Common myeloid progenitor, CD34-positive (primary cell): ENCODE results near the gene SAMD8.

Source experiments
- CTCF ChIA-PET: fragments of 350-600 bp; sonication (Branson Sonifier 250); formaldehyde crosslinking; loops from one replicate; lab custom pipeline; 2021; ENCODE audit warnings: antibody characterized with exemption; lab: Charles Lee
- POLR2A ChIA-PET: fragments of 350-600 bp; sonication (Branson Sonifier 250); formaldehyde crosslinking; loops from one replicate; lab custom pipeline; 2021; ENCODE audit warnings: antibody characterized with exemption; lab: Charles Lee
- DNase-seq, 3 donors: peaks; one replicate each; pipeline versions ENCODE4 v3.0.0 to v3.0.0-alpha.2; 2013
- H3K27ac ChIP-seq, 2 experiments: 1 replicate in 1 of 2; 2 replicates in 1 of 2; pipeline ENCODE4 v1.7.0; 2013; ENCODE audit warnings: inconsistent platforms in 2 of 2, low read length in 2 of 2, mild to moderate bottlenecking in 2 of 2, low read depth in 1 of 2, moderate library complexity in 1 of 2; ENCODE audit not compliant: severe bottlenecking in 2 of 2, insufficient read depth in 1 of 2, poor library complexity in 1 of 2
- H3K27me3 ChIP-seq, 5 experiments: replicated peaks in 2 of 5; 1 replicate in 3 of 5; 2 replicates in 2 of 5; pipeline versions ENCODE4 v1.6.1 to v1.7.0; 2013; ENCODE audit warnings: low read length in 4 of 5, mild to moderate bottlenecking in 2 of 5, moderate library complexity in 2 of 5, inconsistent platforms in 1 of 5; ENCODE audit not compliant: insufficient read depth in 5 of 5, control insufficient read depth in 4 of 5
- H3K36me3 ChIP-seq, 4 experiments: 1 replicate in 2 of 4; 2 replicates in 2 of 4; pipeline versions ENCODE4 v1.6.1 to v1.7.0; 2013; ENCODE audit warnings: low read length in 3 of 4, control low read depth in 1 of 4, mild to moderate bottlenecking in 1 of 4; ENCODE audit not compliant: control insufficient read depth in 4 of 4, insufficient read depth in 4 of 4
- H3K4me1 ChIP-seq, 4 experiments: 1 replicate in 3 of 4; 2 replicates in 1 of 4; pipeline versions ENCODE4 v1.6.1 to v1.7.1; 2013; ENCODE audit warnings: low read length in 3 of 4, mild to moderate bottlenecking in 3 of 4, control low read depth in 1 of 4, inconsistent platforms in 1 of 4, moderate library complexity in 1 of 4; ENCODE audit not compliant: control insufficient read depth in 4 of 4, insufficient read depth in 4 of 4; ENCODE audit errors: control extremely low read depth in 1 of 4
- H3K4me3 ChIP-seq, 7 experiments: 1 replicate in 4 of 7; 2 replicates in 3 of 7; pipeline versions ENCODE4 v1.5.1 to v1.7.0; 2013; ENCODE audit warnings: mild to moderate bottlenecking in 7 of 7, low read length in 6 of 7, moderate library complexity in 6 of 7, inconsistent platforms in 2 of 7, low read depth in 2 of 7, control low read depth in 1 of 7; ENCODE audit not compliant: insufficient read depth in 4 of 7, control insufficient read depth in 1 of 7; ENCODE audit errors: extremely low read depth in 1 of 7
- H3K9me3 ChIP-seq, 5 experiments: 1 replicate in 4 of 5; 2 replicates in 1 of 5; pipeline versions ENCODE4 v1.6.1 to v1.7.1; 2013; ENCODE audit warnings: low read length in 4 of 5, mild to moderate bottlenecking in 2 of 5, inconsistent platforms in 1 of 5, low read depth in 1 of 5, moderate library complexity in 1 of 5; ENCODE audit not compliant: control insufficient read depth in 4 of 5, insufficient read depth in 2 of 5; ENCODE audit errors: control extremely low read depth in 1 of 5
- WGBS: methylation state at CpG from one replicate; pipeline ENCODE4 v1.1.5; 2013; ENCODE audit not compliant: insufficient coverage; 5-methylcytosine and 5-hydroxymethylcytosine counted together

The SAMD8 gene

GRCh38 chr10:75084834-75085384, 26.5 kb upstream of the SAMD8 start:
- CTCF ChIA-PET, result interaction anchor here (0.8 to 1.3 kb wide), 3 partner anchors 11 to 16 kb away, joined by 3 to 4 read pairs (median 3); no protein-coding TSS in a partner anchor
- no peak overlapping the region for H3K27ac ChIP-seq
- POLR2A ChIA-PET, result no interaction called here

DNA sequence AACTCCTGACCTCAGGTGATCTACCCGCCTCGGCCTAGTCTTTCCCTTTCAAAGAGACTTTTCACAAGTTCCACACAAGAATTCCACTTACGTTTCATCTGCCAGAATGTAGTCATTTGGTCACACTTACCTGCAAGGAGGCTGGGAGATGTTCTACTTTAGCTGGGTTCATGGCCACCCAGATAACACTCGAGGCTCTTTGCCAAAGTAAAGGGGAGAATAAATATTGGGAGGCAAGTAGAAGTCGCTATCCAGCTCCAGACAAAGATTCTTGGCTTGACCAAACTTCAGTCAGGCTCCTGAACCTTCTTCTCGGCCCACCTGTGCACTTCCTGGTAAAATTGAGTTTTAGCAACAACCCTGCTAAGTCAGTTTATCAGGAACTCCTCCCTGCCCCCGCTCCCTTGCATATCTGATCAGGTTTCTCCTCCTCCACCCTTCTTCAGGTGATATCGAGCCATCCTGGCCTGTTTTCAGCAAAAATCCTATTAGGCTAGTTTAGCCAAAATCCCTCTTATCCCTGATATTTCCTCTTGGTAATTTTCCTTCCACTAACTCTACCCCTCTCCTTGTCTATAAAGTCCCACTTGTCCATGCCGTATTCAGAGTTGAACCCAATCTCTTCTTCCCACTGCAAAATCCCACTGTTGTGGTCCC, 25.1 kb upstream of the SAMD8 start:
- Histone ChIP-seq H3K27ac (no peak overlapping the region), H3K27me3 (no peaks in the 10 kb centered on the region), H3K36me3 (no peaks in the 10 kb centered on the region), H3K9me3 (peaks cover 0 to 5% (median 0%) of the 10 kb centered on the region in 5 experiments), H3K4me3 (no peak overlapping the region), H3K4me1 (peaks cover 0 to 2% (median 0%) of the 10 kb centered on the region in 4 experiments)
- 95% methylated on average over 7 of the region's 9 CpGs for WGBS
- DNase-seq, result no peak
- ChIA-PET CTCF (no interaction called here), POLR2A (no interaction called here)

More at GRCh38 chr10:75084834-75085384, 26.5 kb upstream of the SAMD8 start:
- H3K27me3 ChIP-seq, result no peaks in the 10 kb centered on the region
- peaks cover 0 to 2% (median 0%) of the 10 kb centered on the region in 4 experiments for H3K4me1 ChIP-seq
- peaks cover 0 to 8% (median 0%) of the 10 kb centered on the region in 5 experiments for H3K9me3 ChIP-seq
- 96% methylated on average over 16 of the region's 19 CpGs for WGBS
- no peak for DNase-seq
- H3K36me3 ChIP-seq, result no peaks in the 10 kb centered on the region
- H3K4me3 ChIP-seq, result no peak overlapping the region

GRCh38 chr10:75088640-75089039, 22.8 kb upstream of the SAMD8 start:
- POLR2A ChIA-PET, result interaction anchor here (0.6 kb wide), 1 partner anchor 927 kb away, joined by 3 read pairs; no protein-coding TSS in a partner anchor
- no peak for DNase-seq
- Histone ChIP-seq H3K27ac (no peak overlapping the region), H3K4me3 (no peak overlapping the region), H3K4me1 (peaks cover 0 to 2% (median 0%) of the 10 kb centered on the region in 4 experiments), H3K36me3 (no peaks in the 10 kb centered on the region), H3K9me3 (no peaks in the 10 kb centered on the region), H3K27me3 (no peaks in the 10 kb centered on the region)
- WGBS, result 100% methylated on average over 2 of the region's 2 CpGs
- CTCF ChIA-PET, result no interaction called here

- CTCF ChIA-PET, result interaction anchor here (1.1 kb wide), 1 partner anchor 91 kb away, joined by 3 read pairs; no protein-coding TSS in a partner anchor
- Histone ChIP-seq H3K4me1 (no peaks in the 10 kb centered on the region), H3K9me3 (no peaks in the 10 kb centered on the region), H3K27ac (no peak overlapping the region), H3K4me3 (no peak overlapping the region), H3K36me3 (no peaks in the 10 kb centered on the region), H3K27me3 (no peaks in the 10 kb centered on the region)
- DNase-seq, result no peak
- POLR2A ChIA-PET, result no interaction called here
- 94% methylated on average over 6 of the region's 6 CpGs for WGBS
Observed at GRCh38 chr10:75089634-75090033, 21.8 kb upstream of the SAMD8 start.

DNA sequence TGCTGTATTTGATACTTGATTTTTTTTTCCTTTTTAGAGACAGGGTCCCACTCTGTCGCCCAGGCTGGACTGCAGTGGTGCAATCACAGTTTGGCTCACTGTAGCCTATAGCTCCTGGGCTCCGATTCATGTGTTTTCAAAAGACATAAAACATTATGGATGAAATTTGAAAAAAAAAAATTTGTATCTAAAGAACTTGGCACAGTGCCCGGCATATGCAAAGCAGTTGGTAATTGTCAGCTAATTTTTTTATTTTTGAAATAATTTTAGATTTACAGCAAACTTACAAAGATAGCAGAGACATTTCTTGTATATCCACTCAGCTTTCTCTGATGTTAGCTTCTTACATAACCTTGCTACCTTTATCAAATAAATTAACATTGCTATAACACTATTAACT, 20.3 kb upstream of the SAMD8 start:
- Histone ChIP-seq H3K4me1 (no peaks in the 10 kb centered on the region), H3K27me3 (no peaks in the 10 kb centered on the region), H3K36me3 (no peaks in the 10 kb centered on the region), H3K4me3 (no peak overlapping the region), H3K9me3 (no peaks in the 10 kb centered on the region), H3K27ac (no peak overlapping the region)
- CTCF ChIA-PET, result interaction anchor here (1.2 kb wide), 1 partner anchor 23 kb away, joined by 3 read pairs; no protein-coding TSS in a partner anchor
- no peak for DNase-seq
- POLR2A ChIA-PET, result no interaction called here
- no CpG with 5 or more reads among the region's 3 CpGs for WGBS

DNA sequence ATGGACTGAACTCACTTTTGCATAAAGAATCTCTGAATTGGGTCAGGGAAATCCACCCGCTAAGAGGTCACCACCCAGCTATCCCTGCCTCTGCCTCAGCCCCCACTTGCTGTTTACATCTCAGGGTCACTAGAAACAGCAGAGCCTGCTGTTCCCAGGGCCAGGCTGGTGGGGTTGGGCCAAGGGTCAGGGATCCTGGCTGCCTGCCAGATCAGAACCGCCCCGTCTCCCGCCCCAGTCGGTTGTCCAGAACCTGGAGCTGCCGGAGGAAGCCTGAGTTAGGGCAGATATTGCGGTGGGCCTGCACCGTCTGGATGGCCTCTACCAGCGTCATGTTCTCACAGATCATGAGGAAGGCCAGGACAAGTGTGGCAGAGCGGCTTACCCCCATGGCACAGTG, 17.0 kb upstream of the SAMD8 start:
- no peaks in the 10 kb centered on the region for H3K36me3 ChIP-seq
- H3K27ac ChIP-seq, result no peak overlapping the region
- no peaks in the 10 kb centered on the region for H3K9me3 ChIP-seq
- H3K27me3 ChIP-seq, result no peaks in the 10 kb centered on the region
- 100% methylated on average over 10 of the region's 10 CpGs for WGBS
- no peak overlapping the region for H3K4me3 ChIP-seq
- H3K4me1 ChIP-seq, result no peaks in the 10 kb centered on the region
- ChIA-PET POLR2A (no interaction called here), CTCF (interaction anchor here (1.0 to 8.1 kb wide), 5 partner anchors 9 to 850 kb away, joined by 3 to 86 read pairs (median 4); no protein-coding TSS in a partner anchor)
- no peak for DNase-seq

DNA sequence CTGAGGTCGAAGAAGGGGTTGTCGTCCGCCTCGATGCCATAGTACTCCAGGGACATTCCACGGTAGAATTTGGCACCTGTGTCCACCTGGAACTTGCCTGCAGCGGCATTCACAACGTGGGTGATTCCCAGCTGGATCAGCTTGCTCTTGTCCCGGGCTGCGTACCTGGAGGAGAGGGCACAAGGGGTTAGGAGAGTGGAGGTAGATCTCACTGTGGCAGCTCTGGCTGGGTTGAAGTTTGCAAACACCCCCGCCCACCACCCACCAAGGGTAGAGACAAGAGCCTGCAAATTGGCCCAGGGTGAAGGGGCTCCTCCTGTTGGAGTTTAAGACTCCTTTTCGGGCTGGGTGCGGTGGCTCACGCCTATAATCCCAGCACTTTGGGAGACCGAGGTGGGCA, 15.8 kb upstream of the SAMD8 start:
- no peak for DNase-seq
- Histone ChIP-seq H3K27ac (no peak overlapping the region), H3K27me3 (no peaks in the 10 kb centered on the region), H3K4me1 (peaks cover 0 to 5% (median 3%) of the 10 kb centered on the region in 4 experiments), H3K4me3 (no peak overlapping the region), H3K9me3 (no peaks in the 10 kb centered on the region), H3K36me3 (no peaks in the 10 kb centered on the region)
- ChIA-PET POLR2A (no interaction called here), CTCF (interaction anchor here (0.9 to 8.1 kb wide), 6 partner anchors 8 to 851 kb away, joined by 3 to 86 read pairs (median 4); no protein-coding TSS in a partner anchor)
- 93% methylated on average over 13 of the region's 14 CpGs for WGBS
